A549 treated with GW870086 at 1 μM for 4 hours (cell line): ENCODE measurements around the gene DENND5B. TPM values are rescaled to one million over a fixed set of nuclear protein-coding genes. Genes with fewer than 3 reads are reported as not detected.

Experiments used
- total RNA-seq: library from RNA; stranded (reverse); fragments of 200-300 nt; extraction: Qiagen RNA extraction; gene quantifications from 5 replicates; pipeline ENCODE4 v1.2.3, GENCODE V29; 2022; ENCODE audit warnings: low read depth

DENND5B gene
- total RNA-seq = 10.0 to 14.7 TPM (median 13.2 TPM) in 5 replicates

GRCh38 chr12:31590642-31591379 lies at the start of gene DENND5B:
Gene DENND5B (minus strand): TSS chr12:31591136. CDS start chr12:31590832, 304 bp downstream.

Other genes with a start within 250 kb of the DENND5B start
- 0.46 to 1.1 TPM (median 0.85 TPM) in 5 replicates for gene ETFBKMT, start 68.6 kb upstream of the DENND5B start, total RNA-seq
- gene AMN1, start 137.9 kb upstream of the DENND5B start, total RNA-seq = 8.1 to 12.2 TPM (median 8.9 TPM) in 5 replicates